ENCODE results near the gene PTPRG.

PTPRG gene

GRCh38 chr3:61839256-61839655 is 277.9 kb downstream of the PTPRG start:
- DNase-seq, result no peak

- DNase-seq, result no peak
Observed at GRCh38 chr3:61841111-61841845, 279.9 kb downstream of the PTPRG start.

- DNase-seq, result no peak
Observed at GRCh38 chr3:61841988-61842387, 280.6 kb downstream of the PTPRG start.

GRCh38 chr3:61844346-61844745 is 283.0 kb downstream of the PTPRG start:
- no peak for DNase-seq

- no peak for DNase-seq
Observed at GRCh38 chr3:61846488-61846887, 285.1 kb downstream of the PTPRG start.

GRCh38 chr3:61847784-61848462 is 286.6 kb downstream of the PTPRG start:
- DNase-seq, result no peak

- DNase-seq, result no peak
Observed at GRCh38 chr3:61848885-61849284, 287.5 kb downstream of the PTPRG start.

- no peak for DNase-seq
Observed at GRCh38 chr3:61853912-61854311, 292.5 kb downstream of the PTPRG start.

- no peak for DNase-seq
Observed at GRCh38 chr3:61855211-61855610, 293.8 kb downstream of the PTPRG start.

GRCh38 chr3:61857297-61857696 is 295.9 kb downstream of the PTPRG start:
- no peak for DNase-seq

- DNase-seq, result peak; percentile 40
Observed at GRCh38 chr3:61858054-61858453, 296.7 kb downstream of the PTPRG start.

GRCh38 chr3:61861410-61861809 is 300.0 kb downstream of the PTPRG start:
- peak; percentile 44 for DNase-seq

GRCh38 chr3:61862614-61863289 is 301.4 kb downstream of the PTPRG start:
- DNase-seq, result no peak

- no peak for DNase-seq
Observed at GRCh38 chr3:61863579-61863978, 302.2 kb downstream of the PTPRG start.

- DNase-seq, result no peak
Observed at GRCh38 chr3:61864886-61865285, 303.5 kb downstream of the PTPRG start.

- no peak for DNase-seq
Observed at GRCh38 chr3:61865466-61866152, 304.2 kb downstream of the PTPRG start.

- no peak for DNase-seq
Observed at GRCh38 chr3:61866153-61866542, 304.8 kb downstream of the PTPRG start.

- DNase-seq, result no peak
Observed at GRCh38 chr3:61866961-61867461, 305.6 kb downstream of the PTPRG start.

- no peak for DNase-seq
Observed at GRCh38 chr3:61868499-61868898, 307.1 kb downstream of the PTPRG start.

- no peak for DNase-seq
Observed at GRCh38 chr3:61869371-61869770, 308.0 kb downstream of the PTPRG start.

- no peak for DNase-seq
Observed at GRCh38 chr3:61871644-61872043, 310.3 kb downstream of the PTPRG start.

GRCh38 chr3:61872077-61872706 is 310.8 kb downstream of the PTPRG start:
- no peak for DNase-seq
